Bronchial epithelial cell (primary cell): Measurements from ENCODE around the gene RUNX1. TPM values are rescaled to one million over a fixed set of nuclear protein-coding genes. Genes with fewer than 3 reads are reported as not detected.
"Not testable (repeated sequence)": the region's sequence is repeated elsewhere in the genome, so short reads cannot be mapped to it uniquely, and the experiment has no call there.

Experiments
- DNase-seq: peaks from one replicate; pipeline ENCODE4 v3.0.0-alpha.2; 2010; ENCODE audit warnings: low read depth
- FAIRE-seq: peaks from 2 replicates; lab custom pipeline; 2011; peaks lifted over from hg19 to GRCh38; lab: Jason Lieb, UNC
- H3K27me3 ChIP-seq: 2 replicates; pipeline ENCODE4 v1.5.1; 2011; ENCODE audit warnings: low read length; ENCODE audit not compliant: control insufficient read depth, insufficient read depth
- H3K36me3 ChIP-seq: 2 replicates; pipeline ENCODE4 v1.5.1; 2011; ENCODE audit warnings: low read length; ENCODE audit not compliant: control insufficient read depth, insufficient read depth
- H3K4me3 ChIP-seq: 2 replicates; pipeline ENCODE4 v1.5.1; 2011; ENCODE audit warnings: mild to moderate bottlenecking, low read depth, low read length, control low read depth
- total RNA-seq: library from RNA; depleted of rRNA; stranded (reverse); fragments of >200 nt; gene quantifications from 2 replicates; pipeline ENCODE4 v1.2.1, GENCODE V29; 2014
- TF ChIP-seq, protein P1 (sequence below): IDR thresholded peaks from 2 replicates; pipeline ENCODE4 v1.5.1; 2011; ENCODE audit warnings: mild to moderate bottlenecking, moderate library complexity, low read length, control low read depth, inconsistent platforms; ENCODE audit not compliant: insufficient read depth, severe bottlenecking

Gene RUNX1
- total RNA-seq, 1 donor from 2014 or later: 11.8 TPM

DNA sequence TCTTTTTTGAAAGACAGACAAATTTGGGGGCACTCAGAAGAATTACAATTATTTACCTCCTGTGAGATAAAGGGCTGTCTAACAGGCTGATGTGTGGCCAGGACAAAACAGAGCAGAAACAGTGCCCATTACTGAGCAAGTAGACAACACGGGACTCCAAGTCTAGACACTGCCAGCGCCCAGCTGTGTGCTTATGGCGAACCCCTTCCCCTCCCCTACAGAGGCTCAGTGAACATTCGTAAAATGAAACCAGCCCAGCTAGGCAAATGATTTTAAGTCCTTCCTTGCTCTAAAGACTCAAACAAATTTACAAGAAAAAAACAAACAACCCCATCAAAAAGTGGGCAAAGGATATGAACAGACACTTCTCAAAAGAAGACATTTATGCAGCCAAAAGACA is 91.1 kb downstream of the RUNX1 start:
- TF ChIP-seq, protein P1, sequence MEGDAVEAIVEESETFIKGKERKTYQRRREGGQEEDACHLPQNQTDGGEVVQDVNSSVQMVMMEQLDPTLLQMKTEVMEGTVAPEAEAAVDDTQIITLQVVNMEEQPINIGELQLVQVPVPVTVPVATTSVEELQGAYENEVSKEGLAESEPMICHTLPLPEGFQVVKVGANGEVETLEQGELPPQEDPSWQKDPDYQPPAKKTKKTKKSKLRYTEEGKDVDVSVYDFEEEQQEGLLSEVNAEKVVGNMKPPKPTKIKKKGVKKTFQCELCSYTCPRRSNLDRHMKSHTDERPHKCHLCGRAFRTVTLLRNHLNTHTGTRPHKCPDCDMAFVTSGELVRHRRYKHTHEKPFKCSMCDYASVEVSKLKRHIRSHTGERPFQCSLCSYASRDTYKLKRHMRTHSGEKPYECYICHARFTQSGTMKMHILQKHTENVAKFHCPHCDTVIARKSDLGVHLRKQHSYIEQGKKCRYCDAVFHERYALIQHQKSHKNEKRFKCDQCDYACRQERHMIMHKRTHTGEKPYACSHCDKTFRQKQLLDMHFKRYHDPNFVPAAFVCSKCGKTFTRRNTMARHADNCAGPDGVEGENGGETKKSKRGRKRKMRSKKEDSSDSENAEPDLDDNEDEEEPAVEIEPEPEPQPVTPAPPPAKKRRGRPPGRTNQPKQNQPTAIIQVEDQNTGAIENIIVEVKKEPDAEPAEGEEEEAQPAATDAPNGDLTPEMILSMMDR: no peak
- no peak overlapping the region for H3K4me3 ChIP-seq
- FAIRE-seq (no peak), DNase-seq (no peak)
- no peaks in the 10 kb centered on the region for H3K36me3 ChIP-seq
- H3K27me3 ChIP-seq: no peaks in the 10 kb centered on the region

- TF ChIP-seq, protein P1: no peak
Measured at GRCh38 chr21:34956416-34957316, 92.4 kb downstream of the RUNX1 start.

GRCh38 chr21:34953950-34954349 is 95.2 kb downstream of the RUNX1 start:
- H3K27me3 ChIP-seq: no peaks in the 10 kb centered on the region
- no peaks in the 10 kb centered on the region for H3K36me3 ChIP-seq
- no peak overlapping the region for H3K4me3 ChIP-seq
- no peak for FAIRE-seq
- TF ChIP-seq, protein P1: no peak
- DNase-seq: no peak

More at GRCh38 chr21:34956416-34957316, 92.4 kb downstream of the RUNX1 start:
- Histone ChIP-seq H3K27me3 (no peaks in the 10 kb centered on the region), H3K36me3 (no peaks in the 10 kb centered on the region), H3K4me3 (no peak overlapping the region)
- FAIRE-seq: no peak
- DNase-seq: no peak

DNA sequence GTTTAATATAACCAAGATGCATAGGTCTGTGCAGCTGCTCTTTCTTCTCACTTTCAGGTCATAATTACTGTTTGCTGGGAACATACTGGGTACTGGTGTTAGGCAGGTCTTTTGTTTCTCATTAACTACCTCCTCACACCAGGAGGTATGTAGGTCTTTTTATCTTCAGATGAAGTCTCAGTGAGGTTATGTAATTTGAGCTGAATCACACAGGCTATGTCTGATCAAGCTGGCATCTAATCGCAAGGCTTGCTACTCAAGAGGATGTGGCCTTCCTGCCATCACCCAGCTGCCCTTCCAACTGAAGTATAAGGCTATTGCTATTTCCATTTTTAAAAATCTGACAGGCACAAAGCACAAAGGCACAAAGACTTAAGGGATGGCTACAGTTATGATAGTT is 96.4 kb downstream of the RUNX1 start:
- DNase-seq (peak; percentile 43), FAIRE-seq (no peak)
- TF ChIP-seq, protein P1: no peak
- no peak overlapping the region for H3K4me3 ChIP-seq
- H3K36me3 ChIP-seq: no peaks in the 10 kb centered on the region
- no peaks in the 10 kb centered on the region for H3K27me3 ChIP-seq

GRCh38 chr21:34951868-34952267 is 97.2 kb downstream of the RUNX1 start:
- not testable (repeated sequence) for DNase-seq, H3K4me3 ChIP-seq, FAIRE-seq, H3K36me3 ChIP-seq, H3K27me3 ChIP-seq

- no peak for DNase-seq
- no peak for FAIRE-seq
- Histone ChIP-seq H3K36me3 (no peaks in the 10 kb centered on the region), H3K27me3 (no peaks in the 10 kb centered on the region), H3K4me3 (no peak overlapping the region)
- TF ChIP-seq, protein P1: no peak
Measured at GRCh38 chr21:34950980-34951379, 98.1 kb downstream of the RUNX1 start.
